ENCODE results near the gene RAI1.
A peak's percentile ranks its signal among the peaks of the same experiment; 100 is the strongest.
"Not testable (repeated sequence)": the region's sequence is repeated elsewhere in the genome, so short reads cannot be mapped to it uniquely, and the experiment has no call there.

Gene RAI1

GRCh38 chr17:17641621-17642409 lies 39.4 kb upstream of the RAI1 start:
- TF ChIP-seq, protein P1, sequence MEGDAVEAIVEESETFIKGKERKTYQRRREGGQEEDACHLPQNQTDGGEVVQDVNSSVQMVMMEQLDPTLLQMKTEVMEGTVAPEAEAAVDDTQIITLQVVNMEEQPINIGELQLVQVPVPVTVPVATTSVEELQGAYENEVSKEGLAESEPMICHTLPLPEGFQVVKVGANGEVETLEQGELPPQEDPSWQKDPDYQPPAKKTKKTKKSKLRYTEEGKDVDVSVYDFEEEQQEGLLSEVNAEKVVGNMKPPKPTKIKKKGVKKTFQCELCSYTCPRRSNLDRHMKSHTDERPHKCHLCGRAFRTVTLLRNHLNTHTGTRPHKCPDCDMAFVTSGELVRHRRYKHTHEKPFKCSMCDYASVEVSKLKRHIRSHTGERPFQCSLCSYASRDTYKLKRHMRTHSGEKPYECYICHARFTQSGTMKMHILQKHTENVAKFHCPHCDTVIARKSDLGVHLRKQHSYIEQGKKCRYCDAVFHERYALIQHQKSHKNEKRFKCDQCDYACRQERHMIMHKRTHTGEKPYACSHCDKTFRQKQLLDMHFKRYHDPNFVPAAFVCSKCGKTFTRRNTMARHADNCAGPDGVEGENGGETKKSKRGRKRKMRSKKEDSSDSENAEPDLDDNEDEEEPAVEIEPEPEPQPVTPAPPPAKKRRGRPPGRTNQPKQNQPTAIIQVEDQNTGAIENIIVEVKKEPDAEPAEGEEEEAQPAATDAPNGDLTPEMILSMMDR (IDR thresholded peaks at IDR 0.05; ENCODE audit: control insufficient read depth, extremely low read depth, insufficient read depth), result peak; percentile 97
- peak; percentile 54 for DNase-seq (ENCODE audit: low read depth)
- no peak overlapping the region for H3K4me3 ChIP-seq (ENCODE audit: low read depth, low read length)

- DNase-seq (ENCODE audit: low read depth); H3K4me3 ChIP-seq (ENCODE audit: low read depth, low read length): not testable (repeated sequence)
Measured at GRCh38 chr17:17645148-17645547, 36.1 kb upstream of the RAI1 start.

GRCh38 chr17:17645961-17646360 lies 35.3 kb upstream of the RAI1 start:
- no peak for DNase-seq (ENCODE audit: low read depth)
- H3K4me3 ChIP-seq (ENCODE audit: low read depth, low read length), result no peak overlapping the region
- TF ChIP-seq, protein P1 (IDR thresholded peaks at IDR 0.05; ENCODE audit: control insufficient read depth, extremely low read depth, insufficient read depth), result no peak

DNA sequence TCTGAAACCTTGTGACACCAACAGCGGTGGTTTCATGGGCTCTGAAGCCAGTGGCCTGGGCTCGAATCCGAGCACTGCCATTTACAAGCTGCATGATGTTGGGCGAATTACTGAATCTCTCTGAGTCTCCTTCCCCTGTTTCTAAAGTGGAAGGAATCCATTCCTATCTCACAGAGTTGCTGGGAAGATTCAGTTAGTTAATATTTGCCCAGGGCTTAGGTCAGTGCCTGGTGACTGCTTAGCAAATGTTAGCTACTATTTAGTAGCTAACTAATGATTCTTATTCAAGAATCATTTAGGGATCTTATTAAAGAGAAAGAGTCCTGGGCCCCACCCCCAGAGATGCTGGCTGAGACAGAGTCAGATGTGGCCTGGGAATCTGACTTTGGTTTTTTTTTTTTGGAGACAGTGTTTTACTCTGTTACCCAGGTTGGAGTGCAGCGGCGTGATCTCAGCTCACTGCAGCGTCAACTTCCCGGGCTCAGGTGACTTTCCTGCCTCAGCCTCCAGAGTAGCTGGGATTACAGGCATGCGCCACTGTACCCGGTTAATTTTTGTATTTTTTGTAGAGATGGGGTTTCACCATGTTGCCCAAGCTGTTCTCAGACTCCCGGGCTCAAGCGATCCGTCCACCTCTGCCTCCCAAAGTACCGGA lies 33.6 kb upstream of the RAI1 start:
- no peak for DNase-seq (ENCODE audit: low read depth)
- H3K4me3 ChIP-seq (ENCODE audit: low read depth, low read length), result no peak overlapping the region
- TF ChIP-seq, protein P1 (IDR thresholded peaks at IDR 0.05; ENCODE audit: control insufficient read depth, extremely low read depth, insufficient read depth), result no peak

DNA sequence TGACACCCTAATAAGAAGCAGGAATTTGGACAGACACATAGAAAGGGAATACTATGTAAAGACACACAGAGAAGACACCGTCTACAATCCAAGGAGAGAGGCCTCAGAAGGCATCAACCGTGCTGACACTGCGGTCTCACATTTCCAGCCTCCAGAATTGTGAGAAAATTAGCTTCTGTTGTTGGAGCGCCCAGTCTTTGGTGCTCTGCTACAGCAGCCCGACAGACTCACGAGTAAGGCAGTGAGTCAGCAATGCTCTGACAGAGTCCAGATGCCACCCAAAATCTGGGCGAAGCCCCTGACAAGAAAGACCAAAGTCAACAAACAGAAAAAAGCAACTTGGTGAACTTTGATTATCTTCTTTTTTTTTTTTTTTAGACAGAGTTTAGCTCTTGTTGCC lies 32.5 kb upstream of the RAI1 start:
- DNase-seq (ENCODE audit: low read depth), result no peak

DNA sequence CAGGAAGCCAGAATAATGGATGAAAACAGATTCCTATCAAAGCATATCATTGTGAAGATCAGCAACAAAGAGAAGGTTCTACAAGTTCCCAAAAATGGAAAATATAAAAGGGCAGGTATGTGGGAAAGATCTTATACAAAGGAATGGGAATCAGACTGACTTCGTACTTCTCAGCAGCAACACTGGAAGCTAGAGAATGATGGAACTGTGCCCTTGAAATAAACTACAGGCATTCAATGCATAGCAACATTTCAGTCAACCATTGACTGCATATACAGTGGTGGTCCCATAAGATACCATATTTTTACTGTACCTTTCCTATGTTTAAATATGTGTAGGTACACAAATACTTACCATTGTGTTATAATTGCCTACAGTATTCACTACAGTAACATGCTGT lies 30.3 kb upstream of the RAI1 start:
- H3K4me3 ChIP-seq (ENCODE audit: low read depth, low read length), result no peak overlapping the region
- no peak for DNase-seq (ENCODE audit: low read depth)
- TF ChIP-seq, protein P1 (IDR thresholded peaks at IDR 0.05; ENCODE audit: control insufficient read depth, extremely low read depth, insufficient read depth), result no peak

More for the DNA sequence above, 32.5 kb upstream of the RAI1 start:
- TF ChIP-seq, protein P1 (IDR thresholded peaks at IDR 0.05; ENCODE audit: control insufficient read depth, extremely low read depth, insufficient read depth), result no peak
- no peak overlapping the region for H3K4me3 ChIP-seq (ENCODE audit: low read depth, low read length)

- DNase-seq (ENCODE audit: low read depth), result no peak
- no peak overlapping the region for H3K4me3 ChIP-seq (ENCODE audit: low read depth, low read length)
- TF ChIP-seq, protein P1 (IDR thresholded peaks at IDR 0.05; ENCODE audit: control insufficient read depth, extremely low read depth, insufficient read depth), result no peak
Measured at GRCh38 chr17:17653343-17653742, 27.9 kb upstream of the RAI1 start.
